AG08395 (cell line): ENCODE measurements around the gene PALLD.
A peak's percentile ranks its signal among the peaks of the same experiment; 100 is the strongest.
"Not testable (repeated sequence)": the region's sequence is repeated elsewhere in the genome, so short reads cannot be mapped to it uniquely, and the experiment has no call there.

Experiments
- DNase-seq: peaks from one replicate; pipeline ENCODE4 v3.0.0; 2012; ENCODE audit warnings: mixed read lengths, low spot score

Gene PALLD

DNA sequence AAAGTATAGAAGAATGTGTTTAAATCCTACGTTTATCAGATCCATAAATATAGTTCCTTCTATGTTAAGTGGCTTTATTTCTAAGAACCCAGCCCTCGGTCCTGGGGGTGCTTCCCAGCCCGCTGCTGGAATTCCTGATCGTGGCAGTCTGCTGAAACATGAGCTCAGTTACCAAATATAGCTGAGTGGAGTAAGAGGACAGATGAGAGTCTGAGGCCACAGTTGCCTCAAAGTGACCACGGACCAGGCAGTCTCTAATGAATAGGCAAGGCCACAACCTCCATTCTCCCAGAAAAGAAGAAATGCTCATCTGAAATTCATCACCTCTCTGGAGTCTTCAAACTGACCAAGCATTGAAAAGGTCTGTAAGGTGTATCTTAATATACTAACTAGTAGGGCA, at the start of gene PALLD:
PALLD (plus strand) TSS at position 219 of the 400 bp plus-strand sequence.
- DNase-seq = peak; percentile 17

GRCh38 chr4:168449063-168449462, 47.8 kb upstream of the PALLD start:
- not testable (repeated sequence) for DNase-seq

DNA sequence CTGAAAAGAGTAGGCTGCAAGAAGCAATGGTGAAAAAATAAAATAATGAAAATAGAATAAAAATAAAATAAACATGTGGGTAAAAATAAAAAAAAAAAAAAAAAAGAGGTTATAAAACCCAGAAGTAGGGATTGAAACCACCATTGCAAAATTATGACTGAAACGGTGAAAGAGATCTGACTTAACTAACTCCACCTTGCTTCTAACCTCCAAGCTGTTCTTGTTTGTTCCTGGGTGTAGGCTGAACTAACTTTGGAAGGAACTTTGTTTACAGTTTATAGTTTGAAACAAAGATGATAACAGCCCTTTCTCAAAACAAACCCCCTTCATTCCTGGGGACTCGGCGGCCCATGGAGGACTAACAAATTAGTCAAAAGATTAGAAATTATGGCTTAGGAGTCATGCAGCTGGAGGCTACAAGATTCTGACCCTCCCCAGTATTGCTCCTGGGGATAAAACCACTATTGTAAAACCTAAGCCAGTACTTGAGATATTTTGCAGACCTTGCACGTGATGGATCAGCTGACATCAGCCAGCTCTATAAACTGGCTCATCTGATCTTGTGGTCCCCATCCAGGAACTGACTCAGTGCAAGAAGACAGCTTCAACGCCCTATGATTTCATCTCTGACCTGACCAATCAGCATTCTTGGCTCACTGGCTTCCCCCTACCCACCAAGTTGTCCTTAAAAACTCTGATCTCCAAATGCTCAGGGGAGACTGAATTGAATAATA, 47.0 kb upstream of the PALLD start:
- no peak for DNase-seq

DNA sequence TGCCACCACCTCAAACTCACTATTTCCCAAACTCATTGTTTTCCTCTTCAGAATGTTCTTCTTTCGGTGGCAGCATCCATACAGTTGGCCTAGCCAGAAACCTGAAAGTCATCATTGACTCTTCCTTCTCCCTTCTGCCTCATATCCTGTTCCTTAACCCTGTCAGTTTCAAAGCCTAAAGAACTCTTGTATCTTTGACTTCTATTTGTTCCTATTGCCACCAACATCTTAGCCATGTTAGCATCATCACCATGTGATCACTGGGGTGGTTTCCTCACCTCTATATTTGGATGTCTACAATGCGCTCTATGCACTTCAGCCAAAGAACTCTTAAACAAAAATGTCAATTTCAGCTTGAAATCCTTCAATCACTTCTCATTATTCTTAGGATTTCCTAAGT, 45.5 kb upstream of the PALLD start:
- no peak for DNase-seq

GRCh38 chr4:168451744-168452390, 45.0 kb upstream of the PALLD start:
- peak; percentile 7 for DNase-seq

GRCh38 chr4:168453146-168453545, 43.7 kb upstream of the PALLD start:
- no peak for DNase-seq

DNA sequence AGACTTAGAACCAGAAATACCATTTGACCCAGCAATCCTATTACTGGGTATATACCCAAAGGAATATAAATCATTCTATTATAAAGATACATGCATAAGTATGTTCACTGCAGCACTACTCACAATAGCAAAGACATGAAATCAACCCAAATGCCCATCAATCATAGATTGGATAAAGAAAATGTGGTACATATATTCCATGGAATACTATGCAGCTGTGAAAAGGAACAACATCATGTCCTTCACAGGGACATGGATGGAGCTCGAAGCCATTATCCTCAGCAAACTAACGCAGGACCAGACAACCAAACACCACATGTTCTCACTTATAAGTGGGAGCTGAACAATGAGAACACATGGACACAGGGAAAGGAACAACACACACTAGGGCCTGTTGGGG, 38.6 kb upstream of the PALLD start:
- not testable (repeated sequence) for DNase-seq

DNA sequence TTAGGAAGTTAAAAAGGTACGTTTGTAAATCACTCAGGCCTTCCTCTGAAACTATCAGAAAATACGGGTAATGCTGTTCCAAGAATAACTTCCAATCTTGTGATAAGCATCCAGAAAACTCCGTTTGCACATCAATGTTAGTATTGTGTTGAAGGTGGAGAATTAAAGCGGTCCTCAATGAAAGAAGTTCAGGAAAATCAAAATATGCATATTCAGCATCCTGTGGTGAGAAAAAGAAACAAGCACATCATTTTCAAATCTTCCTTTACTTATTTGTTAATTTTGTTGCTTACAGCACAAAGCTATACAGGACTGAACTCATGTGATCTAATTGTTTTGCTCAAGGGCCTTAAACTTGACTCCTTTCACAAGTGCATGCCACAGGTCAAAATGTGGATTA, 35.0 kb upstream of the PALLD start:
- DNase-seq = no peak

DNA sequence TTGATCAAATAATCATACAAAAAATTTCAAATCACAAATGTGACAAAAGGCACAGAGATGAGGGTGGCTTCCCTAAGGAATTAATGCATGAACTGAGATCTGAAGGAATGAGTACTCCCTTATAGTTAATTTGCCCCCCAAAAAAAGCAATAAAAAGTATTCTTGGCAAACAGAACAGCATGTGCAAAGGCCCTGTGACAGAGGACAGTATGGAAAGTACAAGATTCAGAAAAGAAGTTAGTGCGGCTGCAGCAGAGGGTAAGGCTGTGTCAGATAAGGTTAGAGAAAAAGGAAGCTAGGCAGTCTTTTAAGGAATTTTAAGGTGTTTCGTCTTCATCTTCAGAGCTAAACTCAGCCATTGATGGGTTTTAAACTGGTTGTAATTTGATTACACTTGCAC, 23.9 kb upstream of the PALLD start:
- no peak for DNase-seq

DNA sequence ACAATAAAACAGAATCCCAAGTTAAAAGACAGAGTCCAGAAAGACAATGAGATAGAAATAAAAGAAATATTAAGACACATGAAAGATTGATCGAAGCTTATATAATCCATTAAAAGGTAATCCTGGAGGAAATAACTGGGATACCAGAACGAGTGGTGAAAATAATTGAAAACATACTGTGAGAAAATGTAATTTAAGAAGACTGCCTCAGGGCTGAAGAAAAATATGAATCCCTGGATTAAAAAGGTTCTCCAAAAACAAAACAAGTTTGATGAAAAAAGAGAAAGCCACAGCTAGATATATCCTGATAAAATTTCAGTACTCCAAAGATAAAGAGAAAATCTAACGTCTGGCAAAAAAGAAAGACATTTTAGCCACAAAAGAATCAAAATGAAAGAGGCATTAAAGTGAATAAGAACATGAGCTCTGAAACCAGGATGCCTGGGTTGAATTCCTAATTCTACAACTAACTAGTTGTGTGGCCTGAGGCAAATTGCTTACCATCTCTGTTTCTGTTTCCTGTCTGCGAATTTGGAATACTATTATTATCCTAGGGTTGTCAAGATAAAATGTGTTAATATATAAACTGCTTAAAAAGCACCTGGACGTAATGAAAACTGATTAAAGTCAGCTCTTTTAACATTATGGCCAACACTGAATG, 22.1 kb upstream of the PALLD start:
- no peak for DNase-seq

DNA sequence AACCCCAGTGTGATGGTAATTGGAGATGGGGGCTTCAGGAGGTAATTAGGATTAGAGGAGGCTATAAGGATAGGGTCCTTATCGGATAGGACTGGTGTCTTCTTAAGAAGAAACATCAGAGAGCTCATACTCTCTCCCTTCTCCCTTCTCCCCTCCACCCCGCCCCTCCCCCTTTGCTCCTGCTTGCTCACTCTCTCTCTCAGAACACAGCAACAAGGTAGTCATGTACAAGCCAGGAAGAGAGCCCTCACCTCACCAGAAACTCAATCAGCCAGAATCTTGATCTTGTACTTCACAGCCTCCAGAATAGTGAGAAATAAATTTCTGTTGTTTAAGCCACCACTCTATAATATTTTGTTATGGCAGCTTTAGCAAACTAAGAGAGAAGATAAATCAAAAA, 21.1 kb upstream of the PALLD start:
- DNase-seq = no peak

DNA sequence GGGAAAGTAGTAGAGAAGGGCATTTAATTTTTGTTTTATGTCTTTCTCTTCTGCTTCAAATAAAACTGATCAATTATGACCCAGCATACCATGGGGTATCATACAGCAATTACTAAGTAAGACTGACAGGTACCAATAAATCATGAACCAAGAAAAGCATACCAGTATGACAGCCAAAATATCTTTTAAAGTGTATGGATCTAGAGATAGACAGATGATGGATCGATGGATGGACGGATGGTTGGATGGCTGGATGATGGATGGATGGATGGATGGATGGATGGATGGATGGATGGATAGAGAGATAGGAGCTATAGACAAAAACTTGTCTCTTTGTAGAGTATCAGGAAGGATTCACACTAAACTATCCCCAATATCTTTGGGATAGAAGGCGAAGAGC, 18.0 kb upstream of the PALLD start:
- no peak for DNase-seq

- peak; percentile 68 for DNase-seq
These were observed 15.8 kb upstream of the PALLD start for GRCh38 chr4:168480931-168481611.

- peak; percentile 26 for DNase-seq
These were observed 13.0 kb upstream of the PALLD start for GRCh38 chr4:168483811-168484210.

GRCh38 chr4:168484626-168485025, 12.2 kb upstream of the PALLD start:
- peak; percentile 63 for DNase-seq

- no peak for DNase-seq
These were observed 11.5 kb upstream of the PALLD start for GRCh38 chr4:168485156-168485910.

GRCh38 chr4:168486912-168487281, 10.0 kb upstream of the PALLD start:
- peak; percentile 60 for DNase-seq

DNA sequence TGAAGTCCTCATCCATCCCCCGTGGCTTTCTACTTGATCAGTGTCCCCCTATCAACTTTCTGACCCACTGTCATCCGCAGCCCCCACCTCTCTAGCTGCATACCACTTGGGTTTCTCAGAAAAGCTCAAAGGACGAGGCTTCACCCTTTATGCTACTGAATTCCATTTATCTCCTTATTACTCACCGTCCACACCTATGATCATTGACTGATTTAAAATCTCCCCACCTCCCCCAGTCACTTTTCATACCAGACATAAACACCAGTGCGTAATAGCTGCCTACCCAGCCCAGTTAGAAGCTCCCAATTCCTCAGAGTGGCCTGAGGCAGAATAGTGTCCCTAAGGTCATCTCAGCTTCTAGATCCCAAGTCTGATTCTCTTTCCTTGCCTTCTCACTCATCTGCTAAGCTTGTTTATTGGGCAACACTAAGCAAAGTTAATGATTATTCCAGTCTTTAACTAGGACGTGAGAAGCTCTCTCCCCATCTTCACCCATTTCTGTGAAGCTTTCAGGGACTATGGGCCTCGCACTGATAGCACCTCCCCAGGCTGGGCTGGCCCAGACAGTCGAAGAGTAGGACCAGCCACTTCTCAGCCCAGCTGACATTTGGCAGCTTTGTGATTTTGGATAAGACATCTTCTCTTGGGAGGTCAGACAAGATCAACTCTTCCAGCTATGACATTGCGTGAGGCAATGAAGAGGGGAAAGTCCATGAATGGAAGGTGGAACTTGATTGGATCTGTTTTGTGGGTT, 9.4 kb upstream of the PALLD start:
- peak; percentile 3 for DNase-seq

GRCh38 chr4:168488869-168489274, 8.0 kb upstream of the PALLD start:
- DNase-seq = no peak

DNA sequence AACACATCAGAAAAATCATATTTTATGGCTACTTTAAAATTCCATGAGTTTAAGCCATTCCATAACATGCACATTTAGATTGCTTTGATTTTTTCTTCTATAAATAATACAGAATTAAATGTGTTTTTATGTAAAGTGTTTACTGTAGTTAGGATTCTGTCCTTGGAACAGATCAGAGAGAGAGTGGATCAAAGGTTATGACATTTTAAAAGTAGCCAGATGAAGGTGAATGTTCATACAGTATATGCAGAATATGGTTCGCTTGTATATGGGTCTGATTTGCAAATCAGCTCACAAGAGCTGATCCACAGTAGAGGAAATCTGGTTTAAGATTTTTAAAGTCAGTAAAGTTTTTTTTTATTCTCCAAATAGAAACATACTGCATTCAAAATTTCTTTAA, 7.2 kb upstream of the PALLD start:
- no peak for DNase-seq

DNA sequence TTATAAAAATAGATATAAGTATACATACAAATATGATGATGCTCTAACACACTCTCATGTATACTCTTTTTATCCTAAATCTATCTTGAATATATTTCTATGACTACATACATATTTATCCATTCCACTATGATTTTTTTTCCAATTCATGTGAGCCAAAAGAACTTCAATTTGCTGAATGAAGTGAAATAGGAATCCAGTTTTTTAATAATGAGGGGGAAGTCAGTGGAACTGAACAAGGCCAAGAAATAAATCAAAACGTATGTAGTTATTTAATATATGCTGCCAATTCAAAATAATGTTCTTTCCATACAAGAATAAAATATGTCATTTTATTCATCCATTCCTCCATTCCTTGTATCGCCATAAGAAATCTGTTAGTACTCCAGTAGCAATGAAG, 6.1 kb upstream of the PALLD start:
- DNase-seq = no peak
